Breast epithelium (tissue), 4 donors: Measurements from ENCODE around the gene APOL3. TPM values are rescaled to one million over a fixed set of nuclear protein-coding genes. Genes with fewer than 3 reads are reported as not detected.

Source experiments
- DNase-seq, 2 donors: peaks; one replicate each; pipeline ENCODE4 v3.0.0-alpha.2; 2019; ENCODE audit warnings: low spot score in 2 of 2
- H3K27ac ChIP-seq, 2 donors: fragments of 200-600 bp; sonication (generic) in 1 of 2; one replicate each; pipeline ENCODE4 v1.5.1; 2016 to 2019; ENCODE audit warnings: mild to moderate bottlenecking in 1 of 2
- H3K27me3 ChIP-seq, 2 donors: fragments of 200-600 bp; sonication (generic) in 1 of 2; one replicate each; pipeline versions ENCODE4 v1.5.1 to v1.6.0; 2017 to 2019; ENCODE audit warnings: control low read depth in 1 of 2, mild to moderate bottlenecking in 1 of 2
- H3K36me3 ChIP-seq: fragments of 200-600 bp; one replicate; pipeline ENCODE4 v1.5.1; 2019
- H3K4me1 ChIP-seq, 2 donors: fragments of 200-600 bp; sonication (generic); one replicate each; pipeline ENCODE4 v1.5.1; 2016 to 2019; ENCODE audit warnings: control low read depth in 1 of 2
- H3K4me3 ChIP-seq, 3 donors: fragments of 200-600 bp; sonication (generic); 1 replicate in 2 of 3; 2 replicates in 1 of 3; pipeline ENCODE4 v1.5.1; 2016 to 2019; ENCODE audit warnings: mild to moderate bottlenecking in 3 of 3, moderate library complexity in 2 of 3
- H3K9me3 ChIP-seq, 2 donors: fragments of 200-600 bp; sonication (generic) in 1 of 2; one replicate each; pipeline ENCODE4 v1.5.1; 2016 to 2019; ENCODE audit warnings: control low read depth in 1 of 2
- POLR2A ChIP-seq: fragments of 450-650 bp; IDR thresholded peaks from one replicate; pipeline ENCODE4 v1.6.1; 2016; ENCODE audit warnings: antibody characterized with exemption, mild to moderate bottlenecking, moderate library complexity
- POLR2AphosphoS5 ChIP-seq, 3 donors: sonication (generic); formaldehyde crosslinking; IDR thresholded peaks; one replicate each; pipeline ENCODE4 v1.6.1; 2017; ENCODE audit warnings: antibody characterized with exemption in 3 of 3
- intact Hi-C: fragments of 100-400 bp; cut with DNase I; formaldehyde crosslinking; loops from one replicate; pipeline ENCODE4 v1.15.1; 2023; ENCODE audit warnings: low total_unique reads
- total RNA-seq, 3 donors: library from RNA; depleted of rRNA; stranded (reverse); fragments of >200 nt; gene quantifications; one replicate each; pipeline ENCODE4 v1.1.0, GENCODE V29; 2016
- TF ChIP-seq, protein P1 (sequence below), 3 donors: fragments of 450-650 bp; IDR thresholded peaks; one replicate each; pipeline ENCODE4 v1.5.1; 2016 to 2017; ENCODE audit warnings: antibody characterized with exemption in 3 of 3, mild to moderate bottlenecking in 3 of 3, moderate library complexity in 3 of 3

APOL3 gene
- total RNA-seq, 3 donors from 2014 or later = 46.5 to 130 (median 101) TPM

DNA sequence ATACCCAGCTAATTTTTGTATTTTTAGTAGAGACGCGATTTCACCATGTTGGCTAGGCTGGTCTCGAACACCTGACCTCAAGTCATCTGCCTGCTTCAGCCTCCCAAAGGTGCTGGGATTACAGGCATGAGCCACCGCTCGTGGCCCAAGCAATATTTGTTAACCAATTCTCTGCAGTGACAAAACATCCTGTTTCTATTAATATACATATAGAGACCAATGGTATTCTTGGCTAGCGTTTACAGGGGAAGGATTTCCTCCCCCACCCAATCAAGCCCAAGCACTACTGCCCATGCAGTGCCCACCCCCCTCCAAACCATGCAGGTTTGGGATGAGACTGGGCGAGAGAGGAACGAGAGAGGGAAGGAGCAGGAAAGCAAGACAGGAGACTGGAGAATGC is 53.1 kb downstream of the APOL3 start:
- TF ChIP-seq, protein P1, sequence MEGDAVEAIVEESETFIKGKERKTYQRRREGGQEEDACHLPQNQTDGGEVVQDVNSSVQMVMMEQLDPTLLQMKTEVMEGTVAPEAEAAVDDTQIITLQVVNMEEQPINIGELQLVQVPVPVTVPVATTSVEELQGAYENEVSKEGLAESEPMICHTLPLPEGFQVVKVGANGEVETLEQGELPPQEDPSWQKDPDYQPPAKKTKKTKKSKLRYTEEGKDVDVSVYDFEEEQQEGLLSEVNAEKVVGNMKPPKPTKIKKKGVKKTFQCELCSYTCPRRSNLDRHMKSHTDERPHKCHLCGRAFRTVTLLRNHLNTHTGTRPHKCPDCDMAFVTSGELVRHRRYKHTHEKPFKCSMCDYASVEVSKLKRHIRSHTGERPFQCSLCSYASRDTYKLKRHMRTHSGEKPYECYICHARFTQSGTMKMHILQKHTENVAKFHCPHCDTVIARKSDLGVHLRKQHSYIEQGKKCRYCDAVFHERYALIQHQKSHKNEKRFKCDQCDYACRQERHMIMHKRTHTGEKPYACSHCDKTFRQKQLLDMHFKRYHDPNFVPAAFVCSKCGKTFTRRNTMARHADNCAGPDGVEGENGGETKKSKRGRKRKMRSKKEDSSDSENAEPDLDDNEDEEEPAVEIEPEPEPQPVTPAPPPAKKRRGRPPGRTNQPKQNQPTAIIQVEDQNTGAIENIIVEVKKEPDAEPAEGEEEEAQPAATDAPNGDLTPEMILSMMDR (IDR thresholded peaks at IDR 0.05) = no peak
- TF ChIP-seq POLR2AphosphoS5 (IDR thresholded peaks at IDR 0.05) = no peak
- TF ChIP-seq POLR2A = no peak
- Histone ChIP-seq H3K9me3 (no peaks in the 10 kb centered on the region), H3K36me3 (no peaks in the 10 kb centered on the region), H3K27ac (no peak overlapping the region), H3K4me1 (peaks cover 0 to 4% of the 10 kb centered on the region in 2 donors), H3K27me3 (no peaks in the 10 kb centered on the region), H3K4me3 (no peak overlapping the region)
- intact Hi-C loops = no loop called here
- DNase-seq = no peak

DNA sequence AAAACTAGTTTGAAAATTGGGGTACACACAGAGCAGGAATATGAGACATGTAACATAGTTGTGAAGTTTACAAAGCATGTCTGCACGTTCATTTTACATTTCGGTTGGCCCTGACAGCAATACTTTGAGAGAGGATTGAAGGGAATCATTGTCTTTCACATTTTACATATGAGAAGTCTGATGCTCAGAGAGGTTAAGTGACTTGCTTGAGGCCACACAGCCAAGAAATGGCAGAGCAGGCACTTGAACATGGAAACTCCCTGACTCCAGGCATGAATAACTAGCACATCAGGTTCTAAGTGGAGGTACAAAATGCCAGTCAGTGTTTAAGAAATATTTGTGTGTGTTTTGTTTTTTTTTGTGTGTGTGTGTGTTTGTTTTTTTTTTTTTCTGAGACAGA is 53.6 kb downstream of the APOL3 start:
- H3K9me3 ChIP-seq = no peaks in the 10 kb centered on the region
- H3K36me3 ChIP-seq = no peaks in the 10 kb centered on the region
- TF ChIP-seq POLR2AphosphoS5 (IDR thresholded peaks at IDR 0.05) (no peak), POLR2A (no peak)
- TF ChIP-seq, protein P1 (IDR thresholded peaks at IDR 0.05) = no peak
- H3K27me3 ChIP-seq = no peaks in the 10 kb centered on the region
- H3K27ac ChIP-seq = no peak overlapping the region
- intact Hi-C loops = no loop called here
- no peak overlapping the region for H3K4me3 ChIP-seq
- DNase-seq = no peak
- peaks cover 0 to 4% of the 10 kb centered on the region in 2 donors for H3K4me1 ChIP-seq

DNA sequence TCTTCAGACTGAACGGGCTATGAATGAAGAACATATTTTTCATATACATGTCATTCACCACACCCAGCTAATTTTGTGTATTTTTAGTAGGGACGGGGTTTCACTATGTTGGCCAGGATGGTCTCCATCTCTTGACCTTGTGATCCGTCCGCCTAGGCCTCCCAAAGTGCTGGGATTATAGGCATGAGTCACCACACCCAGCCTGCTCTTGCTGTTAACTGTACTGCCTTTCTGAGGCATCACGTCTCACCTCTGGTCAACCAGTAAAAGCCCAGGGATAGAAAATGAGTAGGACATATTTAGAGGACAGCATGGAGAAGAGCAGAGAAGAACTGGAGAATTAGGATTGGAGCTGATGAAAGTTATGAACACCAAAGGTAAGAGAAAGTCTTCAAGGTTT is 55.6 kb downstream of the APOL3 start:
- intact Hi-C loops = no loop called here
- no peaks in the 10 kb centered on the region for H3K4me1 ChIP-seq
- no peak for TF ChIP-seq POLR2AphosphoS5 (IDR thresholded peaks at IDR 0.05)
- no peak for TF ChIP-seq POLR2A
- H3K36me3 ChIP-seq = no peaks in the 10 kb centered on the region
- H3K27ac ChIP-seq = no peak overlapping the region
- DNase-seq = no peak
- no peaks in the 10 kb centered on the region for H3K9me3 ChIP-seq
- H3K27me3 ChIP-seq = no peaks in the 10 kb centered on the region
- no peak overlapping the region for H3K4me3 ChIP-seq

DNA sequence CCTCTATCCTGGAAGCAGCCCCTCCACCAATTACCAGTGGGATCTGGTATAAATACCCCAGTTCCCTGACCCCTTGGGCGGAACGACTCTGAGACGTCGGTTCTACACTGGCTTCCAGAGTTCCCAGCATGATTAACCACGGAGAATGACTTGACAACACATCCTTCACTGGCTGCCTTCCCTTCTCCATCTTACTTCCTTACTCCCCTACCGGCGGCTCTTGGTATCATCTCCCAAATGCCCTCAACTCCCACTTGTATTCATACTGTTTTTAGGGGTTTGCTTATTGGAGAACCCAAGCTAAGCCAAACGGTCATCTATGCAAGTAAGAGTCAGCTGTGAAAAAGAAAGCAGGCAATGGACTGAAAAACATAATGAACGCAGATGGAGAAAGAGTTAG is 56.1 kb downstream of the APOL3 start:
- Histone ChIP-seq H3K27ac (no peak overlapping the region), H3K27me3 (no peaks in the 10 kb centered on the region), H3K36me3 (no peaks in the 10 kb centered on the region), H3K4me3 (no peak overlapping the region), H3K9me3 (no peaks in the 10 kb centered on the region), H3K4me1 (no peaks in the 10 kb centered on the region)
- TF ChIP-seq, protein P1 (IDR thresholded peaks at IDR 0.05) = no peak
- no peak for TF ChIP-seq POLR2A
- TF ChIP-seq POLR2AphosphoS5 (IDR thresholded peaks at IDR 0.05) = no peak
- DNase-seq = no peak
- intact Hi-C loops = no loop called here

DNA sequence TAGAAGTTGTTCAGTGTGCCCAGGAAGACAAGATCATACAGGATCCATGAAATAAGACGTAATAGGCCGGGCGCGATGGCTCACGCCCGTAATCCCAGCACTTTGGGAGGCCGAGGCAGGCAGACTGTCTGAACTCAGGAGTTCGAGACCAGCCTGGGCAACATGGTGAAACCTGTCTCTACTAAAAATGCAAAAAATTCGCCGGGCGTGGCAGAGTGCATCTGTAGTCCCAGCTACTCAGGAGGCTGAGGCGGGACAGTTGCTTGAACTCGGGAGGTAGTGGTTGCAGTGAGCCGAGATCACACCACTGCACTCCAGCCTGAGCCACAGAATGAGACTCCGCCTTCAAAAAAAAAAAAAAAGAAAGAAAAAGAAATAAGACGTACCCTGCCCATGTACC is 56.7 kb downstream of the APOL3 start:
- TF ChIP-seq POLR2A (no peak), POLR2AphosphoS5 (IDR thresholded peaks at IDR 0.05) (no peak)
- TF ChIP-seq, protein P1 (IDR thresholded peaks at IDR 0.05) = no peak
- no peaks in the 10 kb centered on the region for H3K27me3 ChIP-seq
- no peaks in the 10 kb centered on the region for H3K4me1 ChIP-seq
- H3K27ac ChIP-seq = no peak overlapping the region
- intact Hi-C loops = no loop called here
- no peaks in the 10 kb centered on the region for H3K9me3 ChIP-seq
- no peak for DNase-seq
- no peak overlapping the region for H3K4me3 ChIP-seq
- H3K36me3 ChIP-seq = no peaks in the 10 kb centered on the region

DNA sequence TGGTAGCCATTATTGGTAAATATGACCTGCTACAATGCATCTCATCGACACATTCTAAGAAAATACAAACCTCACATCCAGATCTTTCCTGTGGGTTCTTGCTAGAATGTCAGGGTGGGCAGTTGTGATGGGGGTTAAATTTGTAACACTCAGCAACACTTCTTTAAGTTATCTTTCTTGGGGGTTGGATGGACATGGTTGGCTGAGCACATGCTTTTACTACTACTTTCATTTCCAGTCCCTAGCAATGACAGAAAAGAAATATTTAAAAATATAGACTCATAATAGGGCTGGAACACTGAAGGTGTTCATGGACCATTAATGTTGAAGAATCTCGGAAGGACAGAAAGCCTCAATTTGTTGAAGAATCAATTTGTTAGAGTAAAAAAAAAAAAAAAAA is 57.6 kb downstream of the APOL3 start:
- TF ChIP-seq, protein P1 (IDR thresholded peaks at IDR 0.05) = no peak
- no peak overlapping the region for H3K4me3 ChIP-seq
- H3K36me3 ChIP-seq = no peaks in the 10 kb centered on the region
- H3K4me1 ChIP-seq = no peaks in the 10 kb centered on the region
- DNase-seq = no peak
- no peaks in the 10 kb centered on the region for H3K27me3 ChIP-seq
- no peak overlapping the region for H3K27ac ChIP-seq
- no peaks in the 10 kb centered on the region for H3K9me3 ChIP-seq
- intact Hi-C loops = no loop called here
